ENCODE results near the gene LIN28A. TPM values are rescaled to one million over a fixed set of nuclear protein-coding genes. Genes with fewer than 3 reads are reported as not detected.

The LIN28A gene
- total RNA-seq, 4 donors from 2014 or later: not detected

GRCh38 chr1:26474818-26475217 is 64.2 kb downstream of the LIN28A start:
- Histone ChIP-seq H3K9me3 (no peaks in the 10 kb centered on the region), H3K36me3 (peaks cover 0 to 31% (median 9%) of the 10 kb centered on the region in 4 donors), H3K27me3 (no peaks in the 10 kb centered on the region), H3K4me1 (peaks cover 13 to 36% (median 31%) of the 10 kb centered on the region in 4 donors), H3K27ac (no peak overlapping the region), H3K4me3 (no peak overlapping the region)
- 40 to 84% methylated on average over 1 of the region's 1 CpG for WGBS, 2 donors (ENCODE audit: low coverage in 1 of 2)
- in situ Hi-C loops (cut with MboI; ENCODE audit: low pct_ligation_motif_present in 1 of 4, low pct_unique_long_range_greater_than_20kb in 1 of 4, low sequenced_read_pairs in 3 of 4) (no loop called here), intact Hi-C loops (cut with DNase I; ENCODE audit: low total_unique reads) (no loop called here)
- TF ChIP-seq POLR2AphosphoS5 (IDR thresholded peaks at IDR 0.05) (no peak), CTCF (IDR thresholded peaks at IDR 0.05) (no peak), EP300 (IDR thresholded peaks at IDR 0.05; ENCODE audit: low read depth) (no peak), POLR2A (IDR thresholded peaks at IDR 0.05) (no peak)
- no peak for DNase-seq

GRCh38 chr1:26475989-26476388 is 65.4 kb downstream of the LIN28A start:
- peaks cover 0 to 31% (median 9%) of the 10 kb centered on the region in 4 donors for H3K36me3 ChIP-seq
- H3K9me3 ChIP-seq: no peaks in the 10 kb centered on the region
- DNase-seq: no peak
- WGBS, 2 donors (ENCODE audit: low coverage in 1 of 2): 87% methylated on average over 3 of the region's 3 CpGs; no CpG with 5 or more reads in 1 of the 2 donors
- TF ChIP-seq EP300 (IDR thresholded peaks at IDR 0.05; ENCODE audit: low read depth): no peak
- no peak for TF ChIP-seq CTCF (IDR thresholded peaks at IDR 0.05)
- TF ChIP-seq POLR2A (IDR thresholded peaks at IDR 0.05): no peak
- no peak for TF ChIP-seq POLR2AphosphoS5 (IDR thresholded peaks at IDR 0.05)
- H3K27ac ChIP-seq: no peak overlapping the region
- H3K4me3 ChIP-seq: no peak overlapping the region
- intact Hi-C loops (cut with DNase I; ENCODE audit: low total_unique reads): no loop called here
- H3K4me1 ChIP-seq: peaks cover 11 to 25% (median 21%) of the 10 kb centered on the region in 4 donors
- in situ Hi-C loops (cut with MboI; ENCODE audit: low pct_ligation_motif_present in 1 of 4, low pct_unique_long_range_greater_than_20kb in 1 of 4, low sequenced_read_pairs in 3 of 4): no loop called here
- no peaks in the 10 kb centered on the region for H3K27me3 ChIP-seq

- peaks cover 7 to 15% (median 12%) of the 10 kb centered on the region in 4 donors for H3K4me1 ChIP-seq
- WGBS, 2 donors (ENCODE audit: low coverage in 1 of 2): 73 to 78% methylated on average over 4 of the region's 4 CpGs
- H3K27me3 ChIP-seq: no peaks in the 10 kb centered on the region
- no peaks in the 10 kb centered on the region for H3K9me3 ChIP-seq
- no peak overlapping the region for H3K4me3 ChIP-seq
- no peak overlapping the region for H3K27ac ChIP-seq
- in situ Hi-C loops (cut with MboI; ENCODE audit: low pct_ligation_motif_present in 1 of 4, low pct_unique_long_range_greater_than_20kb in 1 of 4, low sequenced_read_pairs in 3 of 4) (no loop called here), intact Hi-C loops (cut with DNase I; ENCODE audit: low total_unique reads) (no loop called here)
- DNase-seq: no peak
- TF ChIP-seq POLR2A (IDR thresholded peaks at IDR 0.05) (no peak), POLR2AphosphoS5 (IDR thresholded peaks at IDR 0.05) (no peak), EP300 (IDR thresholded peaks at IDR 0.05; ENCODE audit: low read depth) (no peak), CTCF (IDR thresholded peaks at IDR 0.05) (no peak)
- H3K36me3 ChIP-seq: peaks cover 0 to 31% (median 9%) of the 10 kb centered on the region in 4 donors
These were observed 66.3 kb downstream of the LIN28A start for GRCh38 chr1:26476958-26477357.

GRCh38 chr1:26477446-26478152 is 67.0 kb downstream of the LIN28A start:
- TF ChIP-seq CTCF (IDR thresholded peaks at IDR 0.05): no peak
- TF ChIP-seq POLR2AphosphoS5 (IDR thresholded peaks at IDR 0.05): no peak
- no peak for TF ChIP-seq POLR2A (IDR thresholded peaks at IDR 0.05)
- in situ Hi-C loops (cut with MboI; ENCODE audit: low pct_ligation_motif_present in 1 of 4, low pct_unique_long_range_greater_than_20kb in 1 of 4, low sequenced_read_pairs in 3 of 4) (no loop called here), intact Hi-C loops (cut with DNase I; ENCODE audit: low total_unique reads) (no loop called here)
- H3K4me1 ChIP-seq: peaks cover 7 to 15% (median 11%) of the 10 kb centered on the region in 4 donors
- no peak overlapping the region for H3K27ac ChIP-seq
- H3K9me3 ChIP-seq: no peaks in the 10 kb centered on the region
- no peak for DNase-seq
- WGBS, 2 donors (ENCODE audit: low coverage in 1 of 2): 69 to 72% methylated on average over 4 to 8 of the region's 8 CpGs
- H3K27me3 ChIP-seq: no peaks in the 10 kb centered on the region
- H3K36me3 ChIP-seq: peaks cover 0 to 31% (median 9%) of the 10 kb centered on the region in 4 donors
- no peak overlapping the region for H3K4me3 ChIP-seq

Measured in transverse colon (tissue), 4 donors.